PFSK-1 (cell line): ENCODE measurements around the gene COMMD9. TPM values are rescaled to one million over a fixed set of nuclear protein-coding genes. Genes with fewer than 3 reads are reported as not detected.

ENCODE experiments used
- FOXP2 ChIP-seq: optimal IDR thresholded peaks from 2 replicates; pipeline ENCODE3; 2011; ENCODE audit warnings: borderline replicate concordance, control low read depth, inconsistent platforms; ENCODE audit not compliant: insufficient read depth; ENCODE audit errors: extremely low read length, extremely low read depth
- POLR2AphosphoS5 ChIP-seq: IDR thresholded peaks from 2 replicates; pipeline ENCODE4 v1.6.1; 2012; ENCODE audit warnings: low read depth, mild to moderate bottlenecking, control low read depth, low read length, moderate library complexity
- SIN3A ChIP-seq: IDR thresholded peaks from 2 replicates; pipeline ENCODE4 v1.6.1; 2012; ENCODE audit warnings: mild to moderate bottlenecking, low read length, moderate library complexity, borderline replicate concordance; ENCODE audit not compliant: insufficient read depth
- TAF1 ChIP-seq: IDR thresholded peaks from 2 replicates; pipeline ENCODE4 v1.6.1; 2012; ENCODE audit warnings: low read length, control low read depth, borderline replicate concordance; ENCODE audit not compliant: insufficient read depth
- polyA plus RNA-seq: library from polyadenylated mRNA; unstranded; fragments of >200 nt; gene quantifications from one replicate; pipeline ENCODE4 v1.2.1, GENCODE V29; 2012; ENCODE audit warnings: low read depth, missing spikeins; ENCODE audit not compliant: insufficient read length
- TF ChIP-seq, protein P1 (sequence below), 2 experiments: IDR thresholded peaks; 2 replicates each; pipeline versions ENCODE4 v1.6.1 to v1.8.0; 2011 to 2012; ENCODE audit warnings: low read depth in 2 of 2, low read length in 2 of 2, control low read depth in 1 of 2, inconsistent platforms in 1 of 2, mild to moderate bottlenecking in 1 of 2, moderate library complexity in 1 of 2; ENCODE audit not compliant: insufficient read depth in 1 of 2

The COMMD9 gene
- 47.6 TPM for polyA plus RNA-seq

DNA sequence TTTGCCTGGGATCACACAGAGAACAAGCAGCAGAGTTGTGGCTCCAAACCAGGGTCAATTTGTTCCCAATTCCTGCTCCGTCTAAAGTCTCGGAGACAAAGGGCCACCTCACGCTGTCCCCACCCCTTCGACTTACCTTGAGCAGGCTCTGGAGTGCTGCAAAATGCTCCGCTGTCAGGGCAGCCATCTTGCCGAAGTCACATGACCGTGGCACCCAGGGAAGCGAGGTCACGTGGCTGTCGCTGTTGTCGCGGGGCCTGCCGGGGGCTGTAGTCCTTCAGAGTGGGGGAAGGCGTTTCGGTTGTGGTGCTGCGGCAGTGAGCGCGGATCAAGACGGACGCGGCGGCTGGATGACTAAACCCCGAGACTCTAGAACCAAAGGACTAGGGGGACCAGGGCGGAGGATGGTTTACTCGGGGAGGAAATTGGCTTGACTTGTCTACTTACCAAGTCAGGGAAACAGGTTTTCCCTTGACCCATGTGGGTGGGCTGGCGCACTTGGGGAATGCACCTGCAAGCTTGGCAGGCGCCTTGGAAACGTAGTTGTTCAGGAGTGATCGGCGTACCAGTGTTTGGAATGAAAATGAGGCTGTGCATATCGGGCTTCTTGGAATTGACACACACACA lies at the start of gene COMMD9:
Gene COMMD9 (minus strand): TSS at position 199 of the 627 bp plus-strand sequence. CDS start 12 bp downstream, at position 187.
- TF ChIP-seq FOXP2: peak; percentile 95
- TF ChIP-seq, protein P1, sequence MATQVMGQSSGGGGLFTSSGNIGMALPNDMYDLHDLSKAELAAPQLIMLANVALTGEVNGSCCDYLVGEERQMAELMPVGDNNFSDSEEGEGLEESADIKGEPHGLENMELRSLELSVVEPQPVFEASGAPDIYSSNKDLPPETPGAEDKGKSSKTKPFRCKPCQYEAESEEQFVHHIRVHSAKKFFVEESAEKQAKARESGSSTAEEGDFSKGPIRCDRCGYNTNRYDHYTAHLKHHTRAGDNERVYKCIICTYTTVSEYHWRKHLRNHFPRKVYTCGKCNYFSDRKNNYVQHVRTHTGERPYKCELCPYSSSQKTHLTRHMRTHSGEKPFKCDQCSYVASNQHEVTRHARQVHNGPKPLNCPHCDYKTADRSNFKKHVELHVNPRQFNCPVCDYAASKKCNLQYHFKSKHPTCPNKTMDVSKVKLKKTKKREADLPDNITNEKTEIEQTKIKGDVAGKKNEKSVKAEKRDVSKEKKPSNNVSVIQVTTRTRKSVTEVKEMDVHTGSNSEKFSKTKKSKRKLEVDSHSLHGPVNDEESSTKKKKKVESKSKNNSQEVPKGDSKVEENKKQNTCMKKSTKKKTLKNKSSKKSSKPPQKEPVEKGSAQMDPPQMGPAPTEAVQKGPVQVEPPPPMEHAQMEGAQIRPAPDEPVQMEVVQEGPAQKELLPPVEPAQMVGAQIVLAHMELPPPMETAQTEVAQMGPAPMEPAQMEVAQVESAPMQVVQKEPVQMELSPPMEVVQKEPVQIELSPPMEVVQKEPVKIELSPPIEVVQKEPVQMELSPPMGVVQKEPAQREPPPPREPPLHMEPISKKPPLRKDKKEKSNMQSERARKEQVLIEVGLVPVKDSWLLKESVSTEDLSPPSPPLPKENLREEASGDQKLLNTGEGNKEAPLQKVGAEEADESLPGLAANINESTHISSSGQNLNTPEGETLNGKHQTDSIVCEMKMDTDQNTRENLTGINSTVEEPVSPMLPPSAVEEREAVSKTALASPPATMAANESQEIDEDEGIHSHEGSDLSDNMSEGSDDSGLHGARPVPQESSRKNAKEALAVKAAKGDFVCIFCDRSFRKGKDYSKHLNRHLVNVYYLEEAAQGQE (IDR thresholded peaks at IDR 0.05; ENCODE audit: insufficient read depth in 1 of 2, low read depth in 2 of 2, low read length in 2 of 2): 0 out of 4 replicates have a peak, but pooled peaks of 1 of the 2 experiments have one; percentile 8
- TF ChIP-seq SIN3A: peak; percentile 99
- peak; percentile 86 for TF ChIP-seq POLR2AphosphoS5
- TF ChIP-seq TAF1: peak; percentile 94

DNA sequence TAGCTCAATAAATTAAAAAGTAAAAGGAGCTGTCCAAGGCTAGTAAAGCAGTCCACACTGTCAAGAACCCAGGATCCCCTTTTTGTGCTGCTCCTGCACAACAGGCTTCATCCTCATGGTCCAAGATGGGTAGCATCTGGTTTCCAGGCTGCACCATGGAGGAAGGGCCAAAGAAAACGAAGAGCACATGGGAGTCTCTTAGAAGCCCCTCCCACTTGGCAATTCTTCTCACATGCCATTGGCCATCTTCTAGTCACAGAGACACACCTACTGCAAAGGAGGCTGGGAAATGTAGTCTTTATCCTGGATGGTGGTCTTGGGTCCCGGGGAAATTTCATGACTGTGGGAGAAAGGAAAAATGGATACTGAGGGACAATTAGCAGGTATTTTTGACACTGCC lies 44.7 kb upstream of the COMMD9 start:
- TF ChIP-seq, protein P1 (IDR thresholded peaks at IDR 0.05; ENCODE audit: insufficient read depth in 1 of 2, low read depth in 2 of 2, low read length in 2 of 2): peak in 1 of 2 experiments; percentile 58; a peak in 2 of 4 replicates
- TF ChIP-seq POLR2AphosphoS5: no peak

DNA sequence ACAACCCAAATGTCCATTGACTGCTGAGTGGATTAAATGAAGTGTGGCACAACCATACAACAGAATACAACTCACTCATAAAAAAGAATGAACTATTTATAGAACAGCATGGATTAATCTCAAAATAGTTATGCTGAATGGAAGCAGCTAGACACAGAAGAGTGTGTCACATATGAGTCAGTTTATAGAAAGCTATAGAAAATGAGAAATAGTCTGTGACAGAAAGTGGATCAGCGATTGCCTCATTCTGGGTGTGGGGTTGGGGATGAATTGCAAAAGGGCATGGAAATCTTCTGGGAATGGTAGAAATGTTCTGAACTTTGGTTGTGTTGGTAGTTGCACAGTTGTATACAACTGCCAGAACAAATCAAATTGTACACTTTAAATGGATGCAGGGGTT lies 44.2 kb upstream of the COMMD9 start:
- TF ChIP-seq, protein P1 (IDR thresholded peaks at IDR 0.05; ENCODE audit: insufficient read depth in 1 of 2, low read depth in 2 of 2, low read length in 2 of 2): no peak
- TF ChIP-seq TAF1 (no peak), FOXP2 (no peak), SIN3A (no peak), POLR2AphosphoS5 (no peak)

DNA sequence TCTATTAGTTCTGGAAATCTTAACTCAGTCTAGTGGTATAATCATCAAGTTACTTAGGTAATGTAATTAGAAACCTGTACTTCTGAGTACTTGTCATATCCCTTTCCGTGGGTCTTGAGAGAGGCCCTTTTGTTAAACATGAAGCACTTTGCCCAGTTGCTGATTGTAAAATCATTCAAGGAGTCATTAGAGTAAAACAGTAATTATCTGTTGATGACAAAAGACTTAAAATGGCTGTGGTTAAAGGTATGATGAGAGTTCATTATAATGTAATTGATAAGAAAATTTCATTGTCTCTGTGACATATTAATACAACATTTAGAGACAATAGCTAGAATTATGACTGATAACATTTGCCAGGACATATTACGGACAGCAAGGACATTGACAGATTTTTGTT lies 41.2 kb upstream of the COMMD9 start:
- no peak for TF ChIP-seq POLR2AphosphoS5
- no peak for TF ChIP-seq FOXP2
- TF ChIP-seq, protein P1 (IDR thresholded peaks at IDR 0.05; ENCODE audit: insufficient read depth in 1 of 2, low read depth in 2 of 2, low read length in 2 of 2): no peak
- no peak for TF ChIP-seq TAF1
- TF ChIP-seq SIN3A: no peak
